Endothelial cell of umbilical vein (primary cell): ENCODE results near the gene NKX1-1.

Experiments
- CTCF ChIP-seq, 2 donors: IDR thresholded peaks; 1 replicate in 1 of 2; 2 replicates in 1 of 2; pipeline ENCODE4 v1.5.1; 2011; ENCODE audit warnings: low read length in 2 of 2, mild to moderate bottlenecking in 2 of 2, moderate library complexity in 2 of 2, control low read depth in 1 of 2, inconsistent platforms in 1 of 2, low read depth in 1 of 2; ENCODE audit not compliant: insufficient read depth in 1 of 2; ENCODE audit errors: extremely low read depth in 1 of 2
- EZH2 ChIP-seq: IDR thresholded peaks from 2 replicates; pipeline ENCODE4 v1.6.1; 2012; ENCODE audit warnings: borderline replicate concordance, low read depth, mild to moderate bottlenecking, moderate library complexity, low read length, inconsistent platforms; ENCODE audit not compliant: severe bottlenecking
- MAX ChIP-seq: IDR thresholded peaks from 2 replicates; pipeline ENCODE4 v1.6.1; 2011; ENCODE audit not compliant: insufficient read depth, insufficient read length
- MYC ChIP-seq: IDR thresholded peaks from one replicate; pipeline ENCODE4 v1.6.1; 2011; ENCODE audit warnings: mild to moderate bottlenecking, low read depth, low read length
- POLR2A ChIP-seq: IDR thresholded peaks from 2 replicates; pipeline ENCODE4 v1.6.1; 2012; ENCODE audit warnings: low read depth, mild to moderate bottlenecking, control low read depth, low read length
- POLR2AphosphoS5 ChIP-seq: IDR thresholded peaks from 2 replicates; pipeline ENCODE4 v1.6.1; 2012; ENCODE audit warnings: low read depth, mild to moderate bottlenecking, control low read depth, low read length, moderate library complexity; ENCODE audit not compliant: insufficient read depth

- TF ChIP-seq CTCF (IDR thresholded peaks at IDR 0.05; ENCODE audit: extremely low read depth in 1 of 2, insufficient read depth in 1 of 2, low read depth in 1 of 2, low read length in 2 of 2) (no peak), POLR2AphosphoS5 (no peak), POLR2A (no peak), MAX (no peak), EZH2 (no peak), MYC (no peak)
Observed at GRCh38 chr4:1409079-1409478, 2.8 kb upstream of the NKX1-1 start.
